Measurements from ENCODE around the gene M1AP. TPM values are rescaled to one million over a fixed set of nuclear protein-coding genes. Genes with fewer than 3 reads are reported as not detected.
A peak's percentile ranks its signal among the peaks of the same experiment; 100 is the strongest.

The M1AP gene
- total RNA-seq, 1 experiment from 2014 or later: not detected

DNA sequence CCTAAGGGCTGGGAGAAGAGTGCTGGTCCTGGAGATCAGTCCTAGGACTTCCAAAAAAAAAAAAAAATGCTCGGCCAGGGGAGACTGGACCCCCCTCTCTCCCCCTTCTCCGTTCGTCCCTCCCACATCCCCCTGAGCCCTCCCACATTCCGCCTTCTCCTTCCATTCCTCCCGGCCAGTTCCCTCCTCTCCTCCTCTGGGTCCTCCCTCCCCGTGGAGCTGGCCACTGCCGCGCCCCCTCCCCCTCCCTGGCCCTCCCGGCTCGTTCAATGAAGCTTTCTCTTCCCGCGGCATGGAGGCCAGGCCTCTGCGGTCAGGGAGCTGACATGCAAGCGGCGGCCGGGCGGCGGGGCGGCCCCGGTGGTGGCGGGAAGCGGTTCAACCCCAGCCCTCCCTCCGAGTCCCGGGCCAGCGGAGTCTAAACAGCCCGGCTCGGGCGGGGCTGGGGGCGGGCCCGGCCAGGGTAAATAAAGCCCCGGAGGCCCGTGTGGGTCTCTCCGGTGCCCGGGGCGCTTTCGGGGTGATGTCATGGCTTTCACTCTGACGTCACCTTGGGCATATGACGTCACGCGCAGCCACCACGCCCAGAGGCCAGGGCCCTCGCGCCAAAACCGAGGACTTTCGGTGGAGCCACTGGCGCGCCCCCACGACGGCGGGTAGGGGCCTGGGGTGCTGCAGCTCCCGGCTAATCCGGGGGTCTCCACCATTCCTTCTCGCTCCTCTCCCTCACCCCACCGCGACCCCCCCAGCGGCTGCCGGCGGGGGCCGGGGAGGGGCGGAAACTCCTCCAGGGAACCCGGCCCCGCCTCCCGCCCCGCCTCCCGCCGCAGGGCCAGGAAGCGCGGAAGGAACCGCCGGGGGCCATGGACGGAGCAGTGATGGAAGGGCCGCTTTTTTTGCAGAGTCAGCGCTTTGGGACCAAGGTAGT, 94.0 kb downstream of the M1AP start, which contains the start of the genes DOK1 and LOXL3:
TSS of gene DOK1 (plus strand) at position 829 of the 928 bp plus-strand sequence. CDS start at position 864, 35 bp downstream.
TSS of gene LOXL3 (minus strand) at position 51 of the 928 bp plus-strand sequence. CDS start 1,308 bp downstream, outside the sequence.
- Histone ChIP-seq H2AFZ (ENCODE audit: low read length) (peak within 1 kb of the TSS; percentile 75), H3K4me1 (ENCODE audit: insufficient read depth, low read length) (peaks cover 7% of the 10 kb centered on the region; the same call in 1 of the 2 replicates), H3K9ac (ENCODE audit: low read length) (no peak within 1 kb of the TSS), H3K4me3 (ENCODE audit: low read length) (peak within 1 kb of the TSS; percentile 62), H3F3A (ENCODE audit: low read length, unreplicated experiment) (no peaks in the 10 kb centered on the region), H3K9me2 (replicated peaks; ENCODE audit: low read length) (no peaks in the 10 kb centered on the region), H3K9me3 (ENCODE audit: low read length) (no peaks in the 10 kb centered on the region), H3K27me3 (ENCODE audit: low read length) (no peaks in the 10 kb centered on the region), H3K79me2 (ENCODE audit: low read length) (peaks cover 10% of the 10 kb centered on the region), H3K36me3 (ENCODE audit: low read depth, low read length) (no peaks in the 10 kb centered on the region), H3K27ac (ENCODE audit: low read length) (no peak within 1 kb of the TSS), H4K20me1 (ENCODE audit: low read length) (no peaks in the 10 kb centered on the region), H3K4me2 (ENCODE audit: low read length) (peak within 1 kb of the TSS; percentile 78)
- BruUV-seq (replicated peaks): no TSS peak
- ChIA-PET POLR2A (ENCODE audit: unreplicated experiment) (no interaction called here), CTCF (no interaction called here)
- peak; percentile 36 for DNase-seq
- TF ChIP-seq, protein P1, sequence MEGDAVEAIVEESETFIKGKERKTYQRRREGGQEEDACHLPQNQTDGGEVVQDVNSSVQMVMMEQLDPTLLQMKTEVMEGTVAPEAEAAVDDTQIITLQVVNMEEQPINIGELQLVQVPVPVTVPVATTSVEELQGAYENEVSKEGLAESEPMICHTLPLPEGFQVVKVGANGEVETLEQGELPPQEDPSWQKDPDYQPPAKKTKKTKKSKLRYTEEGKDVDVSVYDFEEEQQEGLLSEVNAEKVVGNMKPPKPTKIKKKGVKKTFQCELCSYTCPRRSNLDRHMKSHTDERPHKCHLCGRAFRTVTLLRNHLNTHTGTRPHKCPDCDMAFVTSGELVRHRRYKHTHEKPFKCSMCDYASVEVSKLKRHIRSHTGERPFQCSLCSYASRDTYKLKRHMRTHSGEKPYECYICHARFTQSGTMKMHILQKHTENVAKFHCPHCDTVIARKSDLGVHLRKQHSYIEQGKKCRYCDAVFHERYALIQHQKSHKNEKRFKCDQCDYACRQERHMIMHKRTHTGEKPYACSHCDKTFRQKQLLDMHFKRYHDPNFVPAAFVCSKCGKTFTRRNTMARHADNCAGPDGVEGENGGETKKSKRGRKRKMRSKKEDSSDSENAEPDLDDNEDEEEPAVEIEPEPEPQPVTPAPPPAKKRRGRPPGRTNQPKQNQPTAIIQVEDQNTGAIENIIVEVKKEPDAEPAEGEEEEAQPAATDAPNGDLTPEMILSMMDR (conservative IDR thresholded peaks at IDR 0.05; ENCODE audit: low read depth, low read length): no peak
- TF ChIP-seq EZH2 (IDR thresholded peaks at IDR 0.05; ENCODE audit: low read length, unreplicated experiment): no peak
- intact Hi-C loops (cut with micrococcal nuclease): no loop called here
- ATAC-seq: peak; percentile 43

- no peak for DNase-seq
- Histone ChIP-seq H2AFZ (ENCODE audit: low read length) (no peak overlapping the region), H3K4me2 (ENCODE audit: low read length) (peak overlapping the region; percentile 78; the same call in 1 of the 2 replicates), H3K36me3 (ENCODE audit: low read depth, low read length) (no peaks in the 10 kb centered on the region), H3K79me2 (ENCODE audit: low read length) (peaks cover 10% of the 10 kb centered on the region), H3K27me3 (ENCODE audit: low read length) (no peaks in the 10 kb centered on the region), H3K4me3 (ENCODE audit: low read length) (no peak overlapping the region; the same call in 1 of the 2 replicates), H3K9ac (ENCODE audit: low read length) (no peak overlapping the region), H3F3A (ENCODE audit: low read length, unreplicated experiment) (no peaks in the 10 kb centered on the region), H3K4me1 (ENCODE audit: insufficient read depth, low read length) (peaks cover 12% of the 10 kb centered on the region; the same call in 1 of the 2 replicates), H4K20me1 (ENCODE audit: low read length) (no peaks in the 10 kb centered on the region), H3K27ac (ENCODE audit: low read length) (no peak overlapping the region), H3K9me3 (ENCODE audit: low read length) (no peaks in the 10 kb centered on the region), H3K9me2 (replicated peaks; ENCODE audit: low read length) (no peaks in the 10 kb centered on the region)
- intact Hi-C loops (cut with micrococcal nuclease): no loop called here
- ChIA-PET POLR2A (ENCODE audit: unreplicated experiment) (no interaction called here), CTCF (no interaction called here)
- BruUV-seq (replicated peaks): no TSS peak
- TF ChIP-seq, protein P1 (conservative IDR thresholded peaks at IDR 0.05; ENCODE audit: low read depth, low read length): no peak
- TF ChIP-seq EZH2phosphoT487 (IDR thresholded peaks at IDR 0.05; ENCODE audit: borderline replicate concordance, low read length) (no peak), EZH2 (IDR thresholded peaks at IDR 0.05; ENCODE audit: low read length, unreplicated experiment) (no peak)
- ATAC-seq: no peak
These were observed 95.0 kb downstream of the M1AP start for GRCh38 chr2:74552914-74553811.
